K562 (cell line): ENCODE results near the gene WWP2. TPM values are rescaled to one million over a fixed set of nuclear protein-coding genes. Genes with fewer than 3 reads are reported as not detected.

Experiments used
- ATAC-seq: fragments of 200-7000 bp; cut with Tn5 transposase; 3 replicates; pipeline ENCODE4 v1.9.1; 2020; ENCODE audit warnings: moderate library complexity
- BruUV-seq: library from RNA; stranded (reverse); fragments of 400-500 nt; replicated peaks from 2 replicates; lab custom pipeline; 2021; lab: Mats Ljungman, UMichigan
- CTCF ChIA-PET: fragments of 300-600 bp; formaldehyde crosslinking; extraction: SDS; loops from one replicate; lab custom pipeline; 2021; ENCODE audit warnings: low intra/inter-chr PET ratio; lab: Yijun Ruan, JAX
- POLR2A ChIA-PET: fragments of 300-600, 350-650 bp; sonication (Branson Sonifier 250); formaldehyde crosslinking; extraction: SDS; loops from one replicate; lab custom pipeline; 2021; ENCODE audit warnings: antibody characterized with exemption, inconsistent platforms; lab: Yijun Ruan, JAX
- DNase-seq, 4 experiments: peaks; one replicate each; pipeline versions ENCODE4 v3.0.0 to v3.0.0-alpha.2; 2011 to 2018; ENCODE audit warnings: low spot score in 3 of 4, mixed read lengths in 3 of 4; ENCODE audit errors: extremely low read depth in 1 of 4
- FAIRE-seq: peaks from 2 replicates; lab custom pipeline; 2011; peaks lifted over from hg19 to GRCh38; lab: Jason Lieb, UNC
- H2AFZ ChIP-seq: 2 replicates; pipeline ENCODE4 v1.6.0; 2011; ENCODE audit warnings: low read depth, low read length, control low read depth, inconsistent platforms
- H3K27ac ChIP-seq: fragments of 200-600 bp; 3 replicates; pipeline ENCODE4 v1.8.0; 2011; ENCODE audit warnings: low read depth, mild to moderate bottlenecking, control low read depth, inconsistent platforms, low read length, moderate library complexity, mixed read lengths; ENCODE audit errors: extremely low read depth
- H3K27me3 ChIP-seq, 2 experiments: fragments of 300-600 bp in 1 of 2; 2 replicates in 1 of 2; 3 replicates in 1 of 2; pipeline versions ENCODE4 v1.6.0 to v1.8.0; 2011; ENCODE audit warnings: inconsistent platforms in 2 of 2, low read length in 2 of 2, mild to moderate bottlenecking in 1 of 2, mixed read lengths in 1 of 2, moderate library complexity in 1 of 2; ENCODE audit not compliant: control insufficient read depth in 2 of 2, insufficient read depth in 2 of 2
- H3K36me3 ChIP-seq: fragments of 300-600 bp; 3 replicates; pipeline ENCODE4 v1.8.0; 2011; ENCODE audit warnings: mild to moderate bottlenecking, low read length, inconsistent platforms; ENCODE audit not compliant: control insufficient read depth, insufficient read depth
- H3K4me1 ChIP-seq, 2 experiments: fragments of 200-600 bp in 1 of 2; replicated peaks in 1 of 2; 2 replicates in 1 of 2; 3 replicates in 1 of 2; pipeline versions ENCODE4 v1.5.1 to v1.8.0; 2011; ENCODE audit warnings: inconsistent platforms in 2 of 2, low read length in 2 of 2, mild to moderate bottlenecking in 1 of 2, mixed read lengths in 1 of 2, moderate library complexity in 1 of 2; ENCODE audit not compliant: control insufficient read depth in 2 of 2, insufficient read depth in 2 of 2
- H3K4me2 ChIP-seq: 2 replicates; pipeline ENCODE4 v1.6.1; 2011; ENCODE audit warnings: low read length, control low read depth, inconsistent platforms, mixed read lengths; ENCODE audit not compliant: insufficient read depth
- H3K4me3 ChIP-seq: fragments of 200-600 bp; sonication (generic), shearing (Covaris generic); 2 replicates; pipeline ENCODE4 v1.5.1; 2016; ENCODE audit warnings: control low read depth, inconsistent platforms
- H3K79me2 ChIP-seq: fragments of 200-600 bp; 3 replicates; pipeline ENCODE4 v1.8.0; 2011; ENCODE audit warnings: low read length, inconsistent platforms; ENCODE audit not compliant: control insufficient read depth, insufficient read depth
- H3K9ac ChIP-seq, 2 experiments: 2 replicates each; pipeline versions ENCODE4 v1.6.0 to v1.6.1; 2011; ENCODE audit warnings: low read depth in 2 of 2, low read length in 2 of 2, control low read depth in 1 of 2, inconsistent platforms in 1 of 2, mild to moderate bottlenecking in 1 of 2, mixed read lengths in 1 of 2; ENCODE audit not compliant: insufficient read depth in 1 of 2
- H3K9me1 ChIP-seq: one replicate; pipeline ENCODE4 v1.6.0; 2011; ENCODE audit warnings: inconsistent platforms, mild to moderate bottlenecking, low read length, moderate library complexity; ENCODE audit not compliant: control insufficient read depth, insufficient read depth
- H3K9me3 ChIP-seq: replicated peaks from 2 replicates; pipeline ENCODE4 v1.5.1; 2011; ENCODE audit warnings: low read depth, low read length, inconsistent platforms; ENCODE audit not compliant: control insufficient read depth, insufficient read depth
- H4K20me1 ChIP-seq: replicated peaks from 2 replicates; pipeline ENCODE4 v1.6.1; 2011; ENCODE audit warnings: low read length, inconsistent platforms, mixed read lengths; ENCODE audit not compliant: control insufficient read depth, insufficient read depth
- BRCA1 ChIP-seq, 2 experiments: fragments of 450-650 bp in 1 of 2; sonication (generic) in 1 of 2; formaldehyde crosslinking in 1 of 2; IDR thresholded peaks; 2 replicates each; pipeline versions ENCODE4 v1.5.0 to v1.6.1; 2017 to 2020; ENCODE audit warnings: mild to moderate bottlenecking in 1 of 2, missing genetic modification reagents in 1 of 2
- CREM ChIP-seq: IDR thresholded peaks from 2 replicates; pipeline ENCODE4 v1.6.1; 2014; ENCODE audit warnings: antibody characterized with exemption, low read depth
- HDAC1 ChIP-seq, 2 experiments: fragments of 450-650 bp; IDR thresholded peaks; 2 replicates each; pipeline ENCODE4 v1.6.1; 2016 to 2017; ENCODE audit warnings: inconsistent platforms in 1 of 2, mild to moderate bottlenecking in 1 of 2, moderate library complexity in 1 of 2
- JUND ChIP-seq, 2 experiments: IDR thresholded peaks; 2 replicates in 1 of 2; 3 replicates in 1 of 2; pipeline ENCODE4 v1.6.1; 2011; ENCODE audit warnings: borderline replicate concordance in 2 of 2, low read depth in 2 of 2, low read length in 2 of 2, improper control_type of control experiment in 1 of 2, missing biosample characterization in 1 of 2, missing genetic modification characterization in 1 of 2, missing genetic modification reagents in 1 of 2
- POLR3G ChIP-seq: IDR thresholded peaks from 2 replicates; pipeline ENCODE4 v1.6.1; 2011; ENCODE audit not compliant: insufficient read length, insufficient replicate concordance; ENCODE audit errors: extremely low read depth
- RCOR1 ChIP-seq, 2 experiments: IDR thresholded peaks; 2 replicates each; pipeline ENCODE4 v1.6.1; 2012; ENCODE audit warnings: low read depth in 2 of 2, low read length in 2 of 2, borderline replicate concordance in 1 of 2, improper control_type of control experiment in 1 of 2
- STAG1 ChIP-seq: sonication (generic); formaldehyde crosslinking; IDR thresholded peaks from 2 replicates; pipeline ENCODE4 v1.5.0; 2020; ENCODE audit warnings: missing genetic modification reagents, borderline replicate concordance
- TRIM24 ChIP-seq, 2 experiments: fragments of 450-650 bp; IDR thresholded peaks; 2 replicates each; pipeline ENCODE4 v1.6.1; 2016
- WGBS: fragments of 100-300 bp; shearing (Covaris generic); methylation state at CpG from one replicate; pipeline ENCODE4 v1.1.6; 2016; ENCODE audit warnings: low coverage, mixed read lengths; ENCODE audit not compliant: insufficient coverage; ENCODE audit errors: missing lambda C conversion rate; 5-methylcytosine and 5-hydroxymethylcytosine counted together
- in situ Hi-C: fragments of 300-500 bp; cut with MboI; formaldehyde crosslinking; loops from 4 replicates; pipeline ENCODE4 v1.15.0; 2018; ENCODE audit warnings: inconsistent platforms, mixed read lengths
- intact Hi-C: fragments of 100-400 bp; cut with micrococcal nuclease; formaldehyde crosslinking; loops from 2 replicates; pipeline ENCODE4 v1.14.2; 2022
- polyA plus RNA-seq, 8 experiments: library from polyadenylated mRNA; depleted of rRNA in 4 of 8; stranded (reverse) in 5 of 8; unstranded in 3 of 8; fragments of >200 nt; fragmentation: Nextera tagmentation in 2 of 8; fragmentation: Illumina TruSeq in 1 of 8; extraction: Ambion mirVana in 2 of 8; extraction: Trizol in 1 of 8; gene quantifications; 2 replicates each; pipeline versions ENCODE4 v1.2.1 to v1.2.3, GENCODE V29; 2011 to 2014; ENCODE audit warnings: inconsistent platforms in 1 of 8, missing spikeins in 1 of 8
- total RNA-seq, 7 experiments: library from RNA; depleted of rRNA in 6 of 7; stranded (reverse); fragments of >200 nt in 6 of 7; fragmentation: Illumina TruSeq in 2 of 7; extraction: Trizol in 2 of 7; gene quantifications; 2 replicates each; pipeline versions ENCODE4 v1.2.1 to v1.2.3, GENCODE V29; 2011 to 2021; ENCODE audit warnings: low replicate concordance in 1 of 7
- TF ChIP-seq, protein P1 (sequence below), 3 experiments: fragments of 200-800 bp in 1 of 3; fragments of 250-450 bp in 1 of 3; fragments of 450-650 bp in 1 of 3; sonication (Bioruptor Pico) in 1 of 3; sonication (Bioruptor generic) in 1 of 3; formaldehyde crosslinking in 1 of 3; IDR thresholded peaks; 2 replicates each; pipeline versions ENCODE4 v1.6.1 to v1.8.0; 2016 to 2022; ENCODE audit warnings: mild to moderate bottlenecking in 2 of 3, missing genetic modification characterization in 2 of 3, missing compliant biosample characterization in 1 of 3, moderate library complexity in 1 of 3
- TF ChIP-seq, protein P2 (sequence below): fragments of 450-650 bp; conservative IDR thresholded peaks from 2 replicates; pipeline ENCODE4 v1.6.1; 2016; ENCODE audit warnings: missing genetic modification characterization, low read depth, mild to moderate bottlenecking, missing compliant biosample characterization, moderate library complexity
- TF ChIP-seq, protein P3 (sequence below): fragments of 200-800 bp; sonication (Bioruptor generic); IDR thresholded peaks from 2 replicates; pipeline ENCODE4 v1.6.1; 2017; ENCODE audit warnings: missing genetic modification characterization, missing compliant biosample characterization

The WWP2 gene
- total and polyA plus RNA-seq, 9 of the 15 experiments (the other 6 are each of a cell fraction or from before 2014, with no cell fraction given) = 1.9 to 34.4 (median 14.6) TPM

DNA sequence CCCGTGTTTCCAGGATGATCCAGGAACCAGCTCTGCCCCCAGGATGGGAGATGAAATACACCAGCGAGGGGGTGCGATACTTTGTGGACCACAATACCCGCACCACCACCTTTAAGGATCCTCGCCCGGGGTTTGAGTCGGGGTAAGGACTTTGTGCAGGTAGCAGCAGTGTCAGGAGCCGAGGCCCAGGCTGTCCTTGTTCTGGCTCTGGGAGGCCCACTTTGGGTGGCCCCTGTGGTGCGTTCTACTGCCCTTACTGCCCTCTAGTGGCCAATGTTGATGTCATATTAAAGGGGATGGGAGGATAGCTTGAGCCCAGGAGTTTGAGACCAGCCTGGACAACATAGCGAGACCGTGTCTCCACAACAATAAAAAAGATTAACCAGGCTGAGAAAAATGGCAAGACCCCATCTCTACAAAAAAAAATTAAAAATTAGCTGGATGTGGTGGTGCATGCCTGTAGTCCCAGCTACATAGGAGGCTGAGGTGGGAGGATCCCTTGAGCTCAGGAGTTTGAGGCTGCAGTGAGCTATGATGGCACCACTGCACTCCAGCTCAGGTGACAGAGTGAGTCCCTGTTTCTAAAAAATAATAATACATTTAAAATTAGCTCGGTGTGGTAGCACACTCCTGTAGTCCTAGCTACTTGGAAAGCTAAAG, 168.1 kb downstream of the WWP2 start:
- 0 out of 5 replicates have a peak, but pooled peaks cover 0 to 3% of the 10 kb centered on the region in 2 experiments for H3K4me1 ChIP-seq
- in situ Hi-C loops (no loop called here), intact Hi-C loops (loop anchor here (1.0 to 5.0 kb wide), 2 partner anchors 134 to 223 kb away; no protein-coding TSS in a partner anchor)
- peak; percentile 99 for ATAC-seq
- no peaks in the 10 kb centered on the region for H3K27me3 ChIP-seq
- no peaks in the 10 kb centered on the region; the same call in 1 of the 2 replicates for H4K20me1 ChIP-seq
- no peak overlapping the region for H3K27ac ChIP-seq
- H3K4me3 ChIP-seq = no peak overlapping the region
- H3K9me3 ChIP-seq = no peaks in the 10 kb centered on the region
- no peak overlapping the region; a peak in 1 of 4 replicates for H3K9ac ChIP-seq
- FAIRE-seq = peak; percentile 94
- peaks cover 2% of the 10 kb centered on the region for H3K9me1 ChIP-seq
- H3K79me2 ChIP-seq = no peaks in the 10 kb centered on the region
- 37% methylated on average over 12 of the region's 12 CpGs for WGBS
- H3K4me2 ChIP-seq = no peak overlapping the region
- peaks cover 26% of the 10 kb centered on the region; the same call in 1 of the 3 replicates for H3K36me3 ChIP-seq
- ChIA-PET POLR2A (interaction anchor here (0.5 to 1.0 kb wide), 5 partner anchors 10 to 161 kb away, joined by 3 to 4 read pairs (median 3); no protein-coding TSS in a partner anchor), CTCF (interaction anchor here (0.8 to 3.6 kb wide), 4 partner anchors 134 to 534 kb away, joined by 3 to 21 read pairs (median 4); no protein-coding TSS in a partner anchor)
- DNase-seq = peak; percentile 78 to 89 (median 84)
- BruUV-seq = no TSS peak
- no peak overlapping the region for H2AFZ ChIP-seq
- no peak for TF ChIP-seq BRCA1 (IDR thresholded peaks at IDR 0.05)
- no peak for TF ChIP-seq BRCA1 (CRISPR knock-in tag; IDR thresholded peaks at IDR 0.05)
- no peak for TF ChIP-seq TRIM24 (IDR thresholded peaks at IDR 0.05)
- TF ChIP-seq, protein P1, sequence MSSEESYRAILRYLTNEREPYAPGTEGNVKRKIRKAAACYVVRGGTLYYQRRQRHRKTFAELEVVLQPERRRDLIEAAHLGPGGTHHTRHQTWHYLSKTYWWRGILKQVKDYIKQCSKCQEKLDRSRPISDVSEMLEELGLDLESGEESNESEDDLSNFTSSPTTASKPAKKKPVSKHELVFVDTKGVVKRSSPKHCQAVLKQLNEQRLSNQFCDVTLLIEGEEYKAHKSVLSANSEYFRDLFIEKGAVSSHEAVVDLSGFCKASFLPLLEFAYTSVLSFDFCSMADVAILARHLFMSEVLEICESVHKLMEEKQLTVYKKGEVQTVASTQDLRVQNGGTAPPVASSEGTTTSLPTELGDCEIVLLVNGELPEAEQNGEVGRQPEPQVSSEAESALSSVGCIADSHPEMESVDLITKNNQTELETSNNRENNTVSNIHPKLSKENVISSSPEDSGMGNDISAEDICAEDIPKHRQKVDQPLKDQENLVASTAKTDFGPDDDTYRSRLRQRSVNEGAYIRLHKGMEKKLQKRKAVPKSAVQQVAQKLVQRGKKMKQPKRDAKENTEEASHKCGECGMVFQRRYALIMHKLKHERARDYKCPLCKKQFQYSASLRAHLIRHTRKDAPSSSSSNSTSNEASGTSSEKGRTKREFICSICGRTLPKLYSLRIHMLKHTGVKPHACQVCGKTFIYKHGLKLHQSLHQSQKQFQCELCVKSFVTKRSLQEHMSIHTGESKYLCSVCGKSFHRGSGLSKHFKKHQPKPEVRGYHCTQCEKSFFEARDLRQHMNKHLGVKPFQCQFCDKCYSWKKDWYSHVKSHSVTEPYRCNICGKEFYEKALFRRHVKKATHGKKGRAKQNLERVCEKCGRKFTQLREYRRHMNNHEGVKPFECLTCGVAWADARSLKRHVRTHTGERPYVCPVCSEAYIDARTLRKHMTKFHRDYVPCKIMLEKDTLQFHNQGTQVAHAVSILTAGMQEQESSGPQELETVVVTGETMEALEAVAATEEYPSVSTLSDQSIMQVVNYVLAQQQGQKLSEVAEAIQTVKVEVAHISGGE (CRISPR knock-in tag; IDR thresholded peaks at IDR 0.05) = no peak
- TF ChIP-seq JUND (IDR thresholded peaks at IDR 0.05; ENCODE audit: borderline replicate concordance, low read depth, low read length) = 0 out of 2 replicates have a peak, but pooled peaks have one; percentile 3
- TF ChIP-seq JUND (tag; IDR thresholded peaks at IDR 0.05; ENCODE audit: borderline replicate concordance, low read depth, low read length) = no peak
- TF ChIP-seq HDAC1 (IDR thresholded peaks at IDR 0.05) = no peak
- 0 out of 4 replicates have a peak, but pooled peaks of 1 of the 2 experiments have one; percentile 9 for TF ChIP-seq RCOR1 (IDR thresholded peaks at IDR 0.05; ENCODE audit: borderline replicate concordance in 1 of 2, low read depth in 2 of 2, low read length in 2 of 2)
- TF ChIP-seq STAG1 = peak; percentile 57; the same call in 1 of the 2 replicates
- TF ChIP-seq, protein P2, sequence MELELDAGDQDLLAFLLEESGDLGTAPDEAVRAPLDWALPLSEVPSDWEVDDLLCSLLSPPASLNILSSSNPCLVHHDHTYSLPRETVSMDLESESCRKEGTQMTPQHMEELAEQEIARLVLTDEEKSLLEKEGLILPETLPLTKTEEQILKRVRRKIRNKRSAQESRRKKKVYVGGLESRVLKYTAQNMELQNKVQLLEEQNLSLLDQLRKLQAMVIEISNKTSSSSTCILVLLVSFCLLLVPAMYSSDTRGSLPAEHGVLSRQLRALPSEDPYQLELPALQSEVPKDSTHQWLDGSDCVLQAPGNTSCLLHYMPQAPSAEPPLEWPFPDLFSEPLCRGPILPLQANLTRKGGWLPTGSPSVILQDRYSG (tag) = no peak
- no peak for TF ChIP-seq POLR3G
- TF ChIP-seq, protein P3, sequence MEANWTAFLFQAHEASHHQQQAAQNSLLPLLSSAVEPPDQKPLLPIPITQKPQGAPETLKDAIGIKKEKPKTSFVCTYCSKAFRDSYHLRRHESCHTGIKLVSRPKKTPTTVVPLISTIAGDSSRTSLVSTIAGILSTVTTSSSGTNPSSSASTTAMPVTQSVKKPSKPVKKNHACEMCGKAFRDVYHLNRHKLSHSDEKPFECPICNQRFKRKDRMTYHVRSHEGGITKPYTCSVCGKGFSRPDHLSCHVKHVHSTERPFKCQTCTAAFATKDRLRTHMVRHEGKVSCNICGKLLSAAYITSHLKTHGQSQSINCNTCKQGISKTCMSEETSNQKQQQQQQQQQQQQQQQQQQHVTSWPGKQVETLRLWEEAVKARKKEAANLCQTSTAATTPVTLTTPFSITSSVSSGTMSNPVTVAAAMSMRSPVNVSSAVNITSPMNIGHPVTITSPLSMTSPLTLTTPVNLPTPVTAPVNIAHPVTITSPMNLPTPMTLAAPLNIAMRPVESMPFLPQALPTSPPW = no peak
- TF ChIP-seq CREM = peak; percentile 27; the same call in 1 of the 2 replicates
